T-helper 1 cell (primary cell): ENCODE data around the gene SMIM38.

ENCODE experiments used
- DNase-seq, 5 donors: peaks; one replicate each; pipeline ENCODE4 v3.0.0-alpha.2; 2012 to 2020

Gene SMIM38

DNA sequence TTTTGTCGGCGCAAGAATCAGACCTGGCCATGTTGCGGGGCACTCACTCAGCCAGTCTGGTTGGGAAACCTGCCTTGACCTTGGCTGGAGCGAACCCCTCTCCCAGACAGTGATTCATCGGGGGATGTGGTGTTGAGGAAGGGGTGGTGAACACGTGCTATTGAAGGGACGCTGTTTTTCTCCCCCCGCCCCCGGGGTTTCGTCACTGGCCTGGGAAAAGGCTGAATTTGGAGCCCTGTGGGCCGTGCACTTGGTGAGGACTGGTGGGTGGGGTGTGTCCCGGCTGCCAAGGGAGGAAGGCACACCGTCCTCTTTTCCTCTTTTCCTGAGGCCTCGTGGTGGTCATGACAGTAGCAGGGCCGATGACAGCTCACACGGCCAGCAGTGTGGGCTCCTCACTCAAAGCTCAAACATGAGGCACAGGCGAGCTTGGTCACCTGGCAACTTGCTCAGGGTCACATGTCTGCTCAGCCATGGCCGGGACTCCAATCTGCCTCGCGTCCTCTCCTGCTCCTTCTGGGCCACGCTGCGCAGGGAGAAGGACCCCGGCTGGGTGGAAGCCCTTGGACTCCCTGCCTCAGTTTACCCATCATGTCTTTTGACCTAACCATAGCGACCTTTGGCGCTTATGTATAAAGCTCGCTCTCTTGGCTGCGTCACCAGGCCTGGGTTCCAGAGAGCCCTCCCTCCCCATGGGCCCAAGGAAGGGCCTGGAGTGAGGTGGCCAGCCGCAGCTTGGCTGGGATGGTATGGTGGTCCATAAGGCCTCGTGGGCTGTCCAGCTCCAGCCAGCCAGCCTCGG is 49.4 kb downstream of the SMIM38 start:
- DNase-seq = no peak
